A549 (cell line): ENCODE measurements around the gene CHAF1A. TPM values are rescaled to one million over a fixed set of nuclear protein-coding genes. Genes with fewer than 3 reads are reported as not detected.
A peak's percentile ranks its signal among the peaks of the same experiment; 100 is the strongest.

Source experiments
- ATAC-seq, 2 experiments: fragments of 200-7000 bp in 1 of 2; fragments of >200 bp in 1 of 2; cut with Nextera tagmentation in 1 of 2; cut with Tn5 transposase in 1 of 2; 3 replicates each; pipeline versions ENCODE4 v1.8.0 to v1.9.1; 2018 to 2020; ENCODE audit warnings: mild to moderate bottlenecking in 1 of 2, moderate library complexity in 1 of 2
- CTCF ChIA-PET: fragments of 300-600 bp; sonication (Branson Sonifier 250); formaldehyde crosslinking; extraction: SDS; loops from one replicate; lab custom pipeline; 2021; ENCODE audit warnings: antibody characterized with exemption, inconsistent platforms; lab: Yijun Ruan, JAX
- POLR2A ChIA-PET: fragments of 350-600 bp; formaldehyde crosslinking; extraction: SDS; loops from one replicate; lab custom pipeline; 2021; ENCODE audit warnings: antibody characterized with exemption, inconsistent platforms; lab: Yijun Ruan, JAX
- DNase-seq, 2 experiments: peaks; one replicate each; pipeline versions ENCODE4 v3.0.0 to v3.0.0-alpha.2; 2011 to 2016; ENCODE audit warnings: low read depth in 1 of 2, low spot score in 1 of 2
- FAIRE-seq: peaks from 2 replicates; lab custom pipeline; 2011; peaks lifted over from hg19 to GRCh38; lab: Jason Lieb, UNC
- H3K27ac ChIP-seq, 2 experiments: fragments of >200 bp; sonication (Bioruptor Twin); formaldehyde crosslinking; 3 replicates each; pipeline ENCODE4 v1.5.1; 2016 to 2017
- H3K4me1 ChIP-seq: fragments of >200 bp; sonication (Bioruptor Twin); formaldehyde crosslinking; 3 replicates; pipeline ENCODE4 v1.6.1; 2016
- H3K4me2 ChIP-seq: fragments of >200 bp; sonication (Bioruptor Twin); formaldehyde crosslinking; 3 replicates; pipeline ENCODE4 v1.6.1; 2016
- H3K4me3 ChIP-seq: fragments of >200 bp; sonication (Bioruptor Twin); formaldehyde crosslinking; 3 replicates; pipeline ENCODE4 v1.5.1; 2016
- H3K9me3 ChIP-seq: fragments of >200 bp; sonication (Bioruptor Twin); formaldehyde crosslinking; 3 replicates; pipeline ENCODE4 v1.6.1; 2016
- CBX8 ChIP-seq: fragments of 200-600 bp; sonication (generic); IDR thresholded peaks from 2 replicates; pipeline ENCODE4 v1.6.1; 2016
- CHD4 ChIP-seq: fragments of 200-600 bp; sonication (generic); IDR thresholded peaks from 2 replicates; pipeline ENCODE4 v1.6.1; 2016; ENCODE audit warnings: antibody characterized with exemption, mild to moderate bottlenecking, borderline replicate concordance
- FOSB ChIP-seq: fragments of 250-450 bp; sonication (Bioruptor Pico); IDR thresholded peaks from 2 replicates; pipeline ENCODE4 v1.5.0; 2020; ENCODE audit warnings: mild to moderate bottlenecking, moderate library complexity
- FOXS1 ChIP-seq: fragments of 250-450 bp; sonication (Bioruptor Pico); IDR thresholded peaks from 2 replicates; pipeline ENCODE4 v1.5.0; 2020; ENCODE audit warnings: mild to moderate bottlenecking, moderate library complexity
- HDAC2 ChIP-seq: fragments of 200-600 bp; sonication (generic); IDR thresholded peaks from 2 replicates; pipeline ENCODE4 v1.6.1; 2016
- HOXB13 ChIP-seq: fragments of 250-450 bp; sonication (Bioruptor Pico); IDR thresholded peaks from 2 replicates; pipeline ENCODE4 v1.5.0; 2020; ENCODE audit warnings: low read depth, mild to moderate bottlenecking, moderate library complexity
- HOXB5 ChIP-seq: fragments of 250-450 bp; sonication (Bioruptor Pico); IDR thresholded peaks from 2 replicates; pipeline ENCODE4 v1.5.0; 2020; ENCODE audit warnings: mild to moderate bottlenecking, moderate library complexity
- JUNB ChIP-seq: fragments of >200 bp; sonication (Bioruptor Twin); formaldehyde crosslinking; IDR thresholded peaks from 2 replicates; pipeline ENCODE4 v1.6.1; 2016
- MAFK ChIP-seq: fragments of 450-650 bp; IDR thresholded peaks from 2 replicates; pipeline ENCODE4 v1.6.1; 2014; ENCODE audit not compliant: partially characterized antibody
- NFE2L2 ChIP-seq: fragments of 150-350 bp; conservative IDR thresholded peaks from 2 replicates; pipeline ENCODE4 v1.6.1; 2014; ENCODE audit warnings: low read length
- NPAS2 ChIP-seq: fragments of 250-450 bp; sonication (Bioruptor Pico); IDR thresholded peaks from 2 replicates; pipeline ENCODE4 v1.8.0; 2022; ENCODE audit warnings: mild to moderate bottlenecking, moderate library complexity, borderline replicate concordance
- POLR2AphosphoS2 ChIP-seq: conservative IDR thresholded peaks from 2 replicates; pipeline ENCODE4 v1.6.1; 2012; ENCODE audit warnings: low read length, improper control_type of control experiment, inconsistent platforms
- SREBF2 ChIP-seq: fragments of 450-650 bp; IDR thresholded peaks from 2 replicates; pipeline ENCODE4 v1.6.1; 2014; ENCODE audit warnings: mild to moderate bottlenecking, moderate library complexity
- TP53 ChIP-seq: fragments of 250-450 bp; sonication (Bioruptor Pico); IDR thresholded peaks from 2 replicates; pipeline ENCODE4 v1.5.0; 2021; ENCODE audit warnings: mild to moderate bottlenecking, moderate library complexity
- ZNF302 ChIP-seq: fragments of 250-450 bp; sonication (Bioruptor Pico); IDR thresholded peaks from 2 replicates; pipeline ENCODE4 v1.9.0; 2021; ENCODE audit warnings: inconsistent platforms, mild to moderate bottlenecking, moderate library complexity
- WGBS: methylation state at CpG from one replicate; pipeline ENCODE4 v1.1.6; 2017; ENCODE audit errors: missing lambda C conversion rate; 5-methylcytosine and 5-hydroxymethylcytosine counted together
- polyA plus RNA-seq, 4 experiments: library from polyadenylated mRNA; depleted of rRNA in 3 of 4; stranded (reverse); fragments of >200 nt; fragmentation: RNase III in 1 of 4; extraction: RNeasy Plus Mini Kit Qiagen cat#74134 plus additional on column Dnase treatment in 1 of 4; gene quantifications; 2 replicates in 3 of 4; 3 replicates in 1 of 4; pipeline ENCODE4 v1.2.3, GENCODE V29; 2011 to 2017
- TF ChIP-seq, protein P1 (sequence below): fragments of 450-650 bp; IDR thresholded peaks from 2 replicates; pipeline ENCODE4 v1.6.1; 2014; ENCODE audit warnings: antibody characterized with exemption
- TF ChIP-seq, protein P2 (sequence below): IDR thresholded peaks from 2 replicates; pipeline ENCODE4 v1.6.1; 2012
- TF ChIP-seq, protein P3 (sequence below): IDR thresholded peaks from 2 replicates; pipeline ENCODE4 v1.6.1; 2012
- TF ChIP-seq, protein P4 (sequence below): fragments of 200-600 bp; sonication (generic); IDR thresholded peaks from 2 replicates; pipeline ENCODE4 v1.6.1; 2016; ENCODE audit warnings: antibody characterized with exemption, mild to moderate bottlenecking, moderate library complexity
- TF ChIP-seq, protein P5 (sequence below): fragments of 250-450 bp; sonication (Bioruptor Pico); IDR thresholded peaks from 2 replicates; pipeline ENCODE4 v1.5.0; 2021; ENCODE audit warnings: mild to moderate bottlenecking, moderate library complexity, borderline replicate concordance
- TF ChIP-seq, protein P6 (sequence below): fragments of 250-450 bp; sonication (Bioruptor Pico); IDR thresholded peaks from 2 replicates; pipeline ENCODE4 v1.5.0; 2020; ENCODE audit warnings: low read depth, mild to moderate bottlenecking, moderate library complexity

Gene CHAF1A
- polyA plus RNA-seq, 2 of the 4 experiments (the other 2 are of a cell fraction), result 15.6 to 28.0 TPM

DNA sequence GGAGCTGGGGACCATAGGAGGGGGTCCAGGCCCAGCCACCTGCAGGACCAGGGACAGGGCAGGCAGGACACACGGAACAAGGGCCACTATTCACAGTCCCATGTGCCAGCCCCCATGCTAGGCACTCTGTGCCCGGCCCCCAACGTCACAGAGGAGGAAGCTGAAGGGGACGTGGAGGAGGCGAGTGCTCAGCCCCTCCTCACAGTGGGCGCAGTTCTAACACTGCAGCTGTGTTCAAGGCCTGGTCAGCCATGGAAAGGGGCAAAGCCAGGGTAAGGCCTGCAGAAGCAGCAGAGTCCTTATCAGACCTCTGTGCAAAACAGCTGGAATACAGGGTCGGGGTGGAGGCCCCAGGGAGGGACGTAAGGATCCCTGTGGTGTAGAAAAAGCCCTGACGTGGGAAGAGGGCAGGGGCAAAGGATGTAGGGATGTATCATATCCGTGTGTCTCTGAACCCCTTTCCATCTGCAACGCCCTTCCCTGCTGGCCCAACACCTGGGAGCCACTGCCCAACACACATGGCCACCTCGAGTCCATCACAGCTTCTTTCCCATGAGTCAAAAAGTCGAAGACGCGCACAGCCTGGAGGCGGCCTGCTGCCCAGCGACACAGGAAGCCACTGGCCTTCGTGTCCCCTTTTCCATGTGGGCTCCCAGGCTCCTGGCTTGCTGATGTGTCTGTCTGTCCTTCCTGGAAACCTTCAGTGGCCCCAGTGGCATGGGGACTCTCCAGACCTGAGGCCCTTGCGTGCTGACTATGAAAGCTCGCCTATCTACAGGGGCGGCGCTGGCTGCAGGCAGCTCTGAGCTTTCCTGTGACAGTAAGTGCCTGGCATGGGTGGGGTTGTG lies 30.1 kb upstream of the CHAF1A start:
- no peak for FAIRE-seq
- peaks cover 56% of the 10 kb centered on the region for H3K4me1 ChIP-seq

DNA sequence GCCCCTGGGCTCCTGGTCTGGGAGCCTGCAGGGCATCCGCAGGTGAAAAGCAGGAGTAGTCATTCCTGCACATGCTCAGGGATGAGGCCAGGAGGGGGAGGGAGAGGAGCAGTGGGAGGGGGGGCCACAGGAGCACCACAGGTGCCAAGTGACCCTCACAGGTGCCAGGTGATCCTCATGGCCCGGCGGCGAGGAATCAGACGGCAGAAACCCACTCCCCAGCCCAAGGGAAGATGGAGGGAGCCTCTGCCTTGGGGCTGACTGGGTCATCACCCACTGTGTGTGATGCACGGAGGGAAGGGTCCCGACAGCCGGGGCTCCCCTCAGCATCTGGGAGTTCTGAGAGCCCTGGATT lies 29.4 kb upstream of the CHAF1A start:
- Histone ChIP-seq H3K4me2 (no peak overlapping the region), H3K4me1 (peaks cover 62% of the 10 kb centered on the region), H3K4me3 (no peak overlapping the region), H3K9me3 (no peaks in the 10 kb centered on the region), H3K27ac (peak overlapping the region; percentile 99; a peak in 5 of 6 replicates)
- 80% methylated on average over 2 of the region's 8 CpGs for WGBS
- ATAC-seq (no peak), DNase-seq (no peak), FAIRE-seq (no peak)
- TF ChIP-seq, protein P1, sequence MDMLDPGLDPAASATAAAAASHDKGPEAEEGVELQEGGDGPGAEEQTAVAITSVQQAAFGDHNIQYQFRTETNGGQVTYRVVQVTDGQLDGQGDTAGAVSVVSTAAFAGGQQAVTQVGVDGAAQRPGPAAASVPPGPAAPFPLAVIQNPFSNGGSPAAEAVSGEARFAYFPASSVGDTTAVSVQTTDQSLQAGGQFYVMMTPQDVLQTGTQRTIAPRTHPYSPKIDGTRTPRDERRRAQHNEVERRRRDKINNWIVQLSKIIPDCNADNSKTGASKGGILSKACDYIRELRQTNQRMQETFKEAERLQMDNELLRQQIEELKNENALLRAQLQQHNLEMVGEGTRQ, result no peak
- TF ChIP-seq CBX8 (no peak), SREBF2 (no peak), ZNF302 (CRISPR knock-in tag) (no peak), POLR2AphosphoS2 (no peak), JUNB (no peak), NFE2L2 (no peak), NPAS2 (no peak), FOXS1 (CRISPR knock-in tag) (no peak), HOXB5 (CRISPR knock-in tag) (no peak)
- TF ChIP-seq, protein P2, sequence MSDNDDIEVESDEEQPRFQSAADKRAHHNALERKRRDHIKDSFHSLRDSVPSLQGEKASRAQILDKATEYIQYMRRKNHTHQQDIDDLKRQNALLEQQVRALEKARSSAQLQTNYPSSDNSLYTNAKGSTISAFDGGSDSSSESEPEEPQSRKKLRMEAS, result no peak
- TF ChIP-seq, protein P3, sequence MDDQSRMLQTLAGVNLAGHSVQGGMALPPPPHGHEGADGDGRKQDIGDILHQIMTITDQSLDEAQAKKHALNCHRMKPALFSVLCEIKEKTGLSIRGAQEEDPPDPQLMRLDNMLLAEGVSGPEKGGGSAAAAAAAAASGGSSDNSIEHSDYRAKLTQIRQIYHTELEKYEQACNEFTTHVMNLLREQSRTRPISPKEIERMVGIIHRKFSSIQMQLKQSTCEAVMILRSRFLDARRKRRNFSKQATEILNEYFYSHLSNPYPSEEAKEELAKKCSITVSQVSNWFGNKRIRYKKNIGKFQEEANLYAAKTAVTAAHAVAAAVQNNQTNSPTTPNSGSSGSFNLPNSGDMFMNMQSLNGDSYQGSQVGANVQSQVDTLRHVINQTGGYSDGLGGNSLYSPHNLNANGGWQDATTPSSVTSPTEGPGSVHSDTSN, result no peak
- TF ChIP-seq, protein P4, sequence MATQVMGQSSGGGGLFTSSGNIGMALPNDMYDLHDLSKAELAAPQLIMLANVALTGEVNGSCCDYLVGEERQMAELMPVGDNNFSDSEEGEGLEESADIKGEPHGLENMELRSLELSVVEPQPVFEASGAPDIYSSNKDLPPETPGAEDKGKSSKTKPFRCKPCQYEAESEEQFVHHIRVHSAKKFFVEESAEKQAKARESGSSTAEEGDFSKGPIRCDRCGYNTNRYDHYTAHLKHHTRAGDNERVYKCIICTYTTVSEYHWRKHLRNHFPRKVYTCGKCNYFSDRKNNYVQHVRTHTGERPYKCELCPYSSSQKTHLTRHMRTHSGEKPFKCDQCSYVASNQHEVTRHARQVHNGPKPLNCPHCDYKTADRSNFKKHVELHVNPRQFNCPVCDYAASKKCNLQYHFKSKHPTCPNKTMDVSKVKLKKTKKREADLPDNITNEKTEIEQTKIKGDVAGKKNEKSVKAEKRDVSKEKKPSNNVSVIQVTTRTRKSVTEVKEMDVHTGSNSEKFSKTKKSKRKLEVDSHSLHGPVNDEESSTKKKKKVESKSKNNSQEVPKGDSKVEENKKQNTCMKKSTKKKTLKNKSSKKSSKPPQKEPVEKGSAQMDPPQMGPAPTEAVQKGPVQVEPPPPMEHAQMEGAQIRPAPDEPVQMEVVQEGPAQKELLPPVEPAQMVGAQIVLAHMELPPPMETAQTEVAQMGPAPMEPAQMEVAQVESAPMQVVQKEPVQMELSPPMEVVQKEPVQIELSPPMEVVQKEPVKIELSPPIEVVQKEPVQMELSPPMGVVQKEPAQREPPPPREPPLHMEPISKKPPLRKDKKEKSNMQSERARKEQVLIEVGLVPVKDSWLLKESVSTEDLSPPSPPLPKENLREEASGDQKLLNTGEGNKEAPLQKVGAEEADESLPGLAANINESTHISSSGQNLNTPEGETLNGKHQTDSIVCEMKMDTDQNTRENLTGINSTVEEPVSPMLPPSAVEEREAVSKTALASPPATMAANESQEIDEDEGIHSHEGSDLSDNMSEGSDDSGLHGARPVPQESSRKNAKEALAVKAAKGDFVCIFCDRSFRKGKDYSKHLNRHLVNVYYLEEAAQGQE, result no peak
- TF ChIP-seq, protein P5, sequence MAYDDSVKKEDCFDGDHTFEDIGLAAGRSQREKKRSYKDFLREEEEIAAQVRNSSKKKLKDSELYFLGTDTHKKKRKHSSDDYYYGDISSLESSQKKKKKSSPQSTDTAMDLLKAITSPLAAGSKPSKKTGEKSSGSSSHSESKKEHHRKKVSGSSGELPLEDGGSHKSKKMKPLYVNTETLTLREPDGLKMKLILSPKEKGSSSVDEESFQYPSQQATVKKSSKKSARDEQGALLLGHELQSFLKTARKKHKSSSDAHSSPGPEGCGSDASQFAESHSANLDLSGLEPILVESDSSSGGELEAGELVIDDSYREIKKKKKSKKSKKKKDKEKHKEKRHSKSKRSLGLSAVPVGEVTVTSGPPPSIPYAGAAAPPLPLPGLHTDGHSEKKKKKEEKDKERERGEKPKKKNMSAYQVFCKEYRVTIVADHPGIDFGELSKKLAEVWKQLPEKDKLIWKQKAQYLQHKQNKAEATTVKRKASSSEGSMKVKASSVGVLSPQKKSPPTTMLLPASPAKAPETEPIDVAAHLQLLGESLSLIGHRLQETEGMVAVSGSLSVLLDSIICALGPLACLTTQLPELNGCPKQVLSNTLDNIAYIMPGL (CRISPR knock-in tag), result no peak
- ChIA-PET POLR2A (no interaction called here), CTCF (interaction anchor here (1.4 to 2.0 kb wide), 3 partner anchors 10 to 27 kb away, joined by 6 to 8 read pairs (median 6); partner anchors contain the start of gene SH3GL1)

More for the DNA sequence above, 30.1 kb upstream of the CHAF1A start:
- CTCF ChIA-PET, result interaction anchor here (1.0 to 2.0 kb wide), 3 partner anchors 9 to 28 kb away, joined by 6 to 8 read pairs (median 6); partner anchors contain the start of gene SH3GL1
- ATAC-seq (no peak), DNase-seq (no peak)
- no peak overlapping the region for H3K4me2 ChIP-seq
- peak overlapping the region in 1 of 2 experiments; percentile 99; a peak in 3 of 6 replicates for H3K27ac ChIP-seq
- 87% methylated on average over 10 of the region's 22 CpGs for WGBS
- POLR2A ChIA-PET, result no interaction called here
- TF ChIP-seq MAFK (no peak), HDAC2 (no peak), TP53 (no peak), HOXB13 (CRISPR knock-in tag) (no peak), CHD4 (no peak), HOXB5 (CRISPR knock-in tag) (no peak), FOSB (CRISPR knock-in tag) (no peak)
- TF ChIP-seq, protein P4, result no peak
- TF ChIP-seq, protein P6, sequence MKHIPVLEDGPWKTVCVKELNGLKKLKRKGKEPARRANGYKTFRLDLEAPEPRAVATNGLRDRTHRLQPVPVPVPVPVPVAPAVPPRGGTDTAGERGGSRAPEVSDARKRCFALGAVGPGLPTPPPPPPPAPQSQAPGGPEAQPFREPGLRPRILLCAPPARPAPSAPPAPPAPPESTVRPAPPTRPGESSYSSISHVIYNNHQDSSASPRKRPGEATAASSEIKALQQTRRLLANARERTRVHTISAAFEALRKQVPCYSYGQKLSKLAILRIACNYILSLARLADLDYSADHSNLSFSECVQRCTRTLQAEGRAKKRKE (CRISPR knock-in tag), result no peak
- TF ChIP-seq, all 56 proteins: peak for 0
- Histone ChIP-seq H3K9me3 (no peaks in the 10 kb centered on the region), H3K4me3 (no peak overlapping the region)
